NCI-H524 treated with DMSO at 0.1 percent for 48 hours (cell line): ENCODE results near the gene ARHGAP1.

Experiments
- DNase-seq: peaks from one replicate; lab custom pipeline; 2025; lab: John Stamatoyannopoulos, UW

ARHGAP1 gene

GRCh38 chr11:46700241-46701077 is at the start of gene ARHGAP1, which contains the start of gene ZNF408:
Gene ARHGAP1, minus strand, starts transcription at chr11:46700619. Its CDS starts 4,512 bp downstream, at chr11:46696107.
Gene ZNF408, plus strand, starts transcription at chr11:46701031. Its CDS starts 17 bp downstream, at chr11:46701048.
- DNase-seq, result peak; percentile 90

DNA sequence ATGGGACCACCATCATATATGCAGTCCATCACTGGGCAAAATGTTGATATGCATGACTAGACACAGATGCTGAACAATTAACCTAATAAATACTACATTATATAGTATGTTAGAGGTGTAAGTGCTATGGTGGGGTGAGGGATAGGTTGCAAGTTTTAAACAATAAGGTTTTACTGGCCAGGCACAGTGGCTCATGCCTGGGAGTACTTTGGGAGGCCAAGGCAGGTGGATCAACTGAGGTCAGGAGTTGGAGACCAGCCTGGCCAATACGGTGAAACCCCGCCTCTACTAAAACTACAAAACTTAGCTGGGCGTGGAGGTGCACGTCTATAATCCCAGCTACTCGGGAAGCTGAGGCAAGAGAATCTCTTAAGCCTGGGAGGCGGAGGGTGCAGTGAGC is 46.7 kb upstream of the ARHGAP1 start:
- no peak for DNase-seq

DNA sequence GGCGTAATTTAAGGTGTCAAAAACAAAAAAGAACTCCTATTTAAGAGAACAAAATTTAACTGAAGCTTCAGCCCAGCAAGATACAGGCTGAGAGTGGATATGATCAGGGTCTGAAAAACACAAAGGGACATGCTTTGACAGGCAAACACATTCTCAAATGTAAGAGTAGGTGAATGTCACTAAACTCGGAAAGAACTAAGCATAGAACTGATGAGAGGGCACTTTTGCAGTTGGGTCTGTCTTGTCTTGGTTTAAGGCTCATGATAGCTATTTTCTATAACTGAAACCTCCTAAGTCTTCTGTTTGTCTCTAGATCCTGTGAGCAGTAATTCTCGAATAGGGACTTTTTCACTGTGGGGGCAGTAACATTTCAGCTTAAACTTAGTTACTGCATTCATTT is 45.6 kb upstream of the ARHGAP1 start:
- no peak for DNase-seq

DNA sequence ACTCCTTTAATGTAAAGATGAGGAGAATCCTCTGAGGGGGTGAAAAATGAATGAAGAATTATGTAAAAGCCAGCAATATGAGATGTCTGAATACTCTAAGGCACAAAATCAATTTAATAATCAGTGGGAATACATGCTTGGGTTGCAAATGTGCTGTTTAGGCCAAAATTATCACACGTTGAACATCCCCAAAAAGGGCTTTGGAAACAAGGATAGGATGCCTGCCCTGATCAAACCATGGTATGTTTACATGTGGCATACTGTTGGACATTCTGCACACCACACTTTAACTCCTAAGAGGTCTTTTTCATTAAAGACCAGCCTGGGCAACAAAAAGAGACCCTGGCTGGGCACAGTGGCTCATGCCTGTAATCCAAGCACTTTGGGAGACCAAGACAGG is 44.9 kb upstream of the ARHGAP1 start:
- DNase-seq, result no peak

GRCh38 chr11:46743693-46744339 is 43.4 kb upstream of the ARHGAP1 start:
- no peak for DNase-seq

- DNase-seq, result no peak
Observed at GRCh38 chr11:46743043-46743442, 42.6 kb upstream of the ARHGAP1 start.

GRCh38 chr11:46741600-46742484 is 41.4 kb upstream of the ARHGAP1 start:
- DNase-seq, result no peak

DNA sequence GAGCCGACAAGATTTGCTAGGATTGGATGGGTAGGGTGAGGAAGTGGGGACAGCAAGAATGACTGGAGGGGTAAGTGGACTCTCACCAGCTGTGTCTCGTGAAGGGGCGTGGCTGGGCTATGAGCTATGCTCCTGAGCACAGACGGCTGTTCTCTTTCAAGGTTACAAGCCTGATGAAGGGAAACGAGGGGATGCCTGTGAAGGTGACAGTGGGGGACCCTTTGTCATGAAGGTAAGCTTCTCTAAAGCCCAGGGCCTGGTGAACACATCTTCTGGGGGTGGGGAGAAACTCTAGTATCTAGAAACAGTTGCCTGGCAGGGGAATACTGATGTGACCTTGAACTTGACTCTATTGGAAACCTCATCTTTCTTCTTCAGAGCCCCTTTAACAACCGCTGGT is 38.5 kb upstream of the ARHGAP1 start:
- no peak for DNase-seq

DNA sequence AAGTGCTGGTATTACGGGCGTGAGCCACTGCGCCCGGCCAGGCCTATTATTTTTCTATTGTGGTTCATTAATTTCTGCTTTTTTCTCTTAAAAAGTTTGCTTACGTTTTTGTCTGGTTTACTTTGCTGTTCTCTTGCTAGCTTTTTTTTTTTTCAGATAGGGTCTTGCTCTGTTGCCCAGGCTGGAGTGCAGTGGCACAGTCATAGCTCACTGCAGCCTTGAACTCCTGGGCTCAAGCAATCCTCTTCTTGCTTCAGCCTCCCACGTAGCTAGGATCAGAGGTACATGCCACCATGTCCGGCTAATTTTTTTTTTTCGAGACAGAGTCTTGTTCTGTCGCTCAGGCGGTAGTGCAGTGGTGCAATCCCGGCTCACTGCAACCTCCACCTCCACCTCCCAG is 37.3 kb upstream of the ARHGAP1 start:
- DNase-seq, result no peak

- no peak for DNase-seq
Observed at GRCh38 chr11:46736615-46737014, 36.2 kb upstream of the ARHGAP1 start.

DNA sequence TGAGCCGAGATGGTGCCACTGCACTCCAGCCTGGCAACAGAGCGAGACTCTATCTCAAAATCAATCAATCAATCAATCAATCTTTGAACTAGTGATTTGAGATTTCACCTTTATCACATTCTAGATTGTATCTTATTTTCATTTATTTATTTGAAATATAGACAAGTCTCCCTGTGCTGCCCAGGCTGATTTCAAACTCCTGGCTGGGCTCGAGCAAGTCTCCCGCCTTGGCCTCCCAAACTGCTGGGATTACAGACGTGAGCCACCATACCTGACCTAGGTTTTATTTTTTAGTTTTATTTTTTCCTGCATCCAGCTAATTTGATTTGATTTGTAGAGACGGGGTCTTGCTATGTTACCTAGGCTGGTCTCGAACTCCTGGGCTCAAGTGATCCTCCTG is 35.7 kb upstream of the ARHGAP1 start:
- no peak for DNase-seq

GRCh38 chr11:46733234-46733633 is 32.8 kb upstream of the ARHGAP1 start:
- DNase-seq, result no peak

GRCh38 chr11:46731545-46731944 is 31.1 kb upstream of the ARHGAP1 start:
- no peak for DNase-seq

DNA sequence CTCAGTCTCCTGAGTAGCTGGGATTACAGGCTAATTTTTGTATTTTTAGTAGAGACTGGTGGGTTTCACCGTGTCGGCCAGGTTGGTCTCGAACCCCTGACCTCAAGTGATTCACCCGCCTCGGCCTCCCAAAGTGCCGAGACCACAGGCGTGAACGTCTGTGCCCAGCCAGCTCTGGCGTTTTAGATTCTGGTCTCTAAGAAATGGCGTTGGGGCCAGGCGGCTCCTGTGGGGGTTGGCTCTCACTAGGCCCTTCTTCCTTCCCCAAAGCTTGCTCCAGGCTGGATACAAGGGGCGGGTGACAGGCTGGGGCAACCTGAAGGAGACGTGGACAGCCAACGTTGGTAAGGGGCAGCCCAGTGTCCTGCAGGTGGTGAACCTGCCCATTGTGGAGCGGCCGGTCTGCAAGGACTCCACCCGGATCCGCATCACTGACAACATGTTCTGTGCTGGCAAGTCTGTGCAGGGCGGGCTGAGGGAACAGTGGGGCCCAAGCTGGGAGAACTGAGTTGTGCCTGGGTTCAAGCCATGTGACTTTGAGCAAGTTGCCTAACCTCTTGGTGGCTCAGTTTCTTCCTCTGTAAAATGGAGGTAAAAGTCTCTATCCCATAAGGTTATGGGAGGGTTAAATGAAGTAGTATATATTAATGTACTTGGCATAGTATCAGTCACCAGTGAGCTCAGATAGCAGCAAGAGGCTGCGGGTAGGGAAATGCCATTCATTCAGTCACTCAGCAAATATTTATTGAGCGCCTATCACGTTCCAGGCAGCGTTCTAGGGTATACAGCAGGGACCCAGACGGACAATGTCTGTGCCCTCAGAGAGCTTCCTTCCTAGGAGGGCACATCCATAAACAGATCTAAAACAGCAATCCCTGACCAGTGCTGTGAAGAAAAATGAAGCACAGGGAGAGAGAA is 28.9 kb upstream of the ARHGAP1 start:
- DNase-seq, result no peak

DNA sequence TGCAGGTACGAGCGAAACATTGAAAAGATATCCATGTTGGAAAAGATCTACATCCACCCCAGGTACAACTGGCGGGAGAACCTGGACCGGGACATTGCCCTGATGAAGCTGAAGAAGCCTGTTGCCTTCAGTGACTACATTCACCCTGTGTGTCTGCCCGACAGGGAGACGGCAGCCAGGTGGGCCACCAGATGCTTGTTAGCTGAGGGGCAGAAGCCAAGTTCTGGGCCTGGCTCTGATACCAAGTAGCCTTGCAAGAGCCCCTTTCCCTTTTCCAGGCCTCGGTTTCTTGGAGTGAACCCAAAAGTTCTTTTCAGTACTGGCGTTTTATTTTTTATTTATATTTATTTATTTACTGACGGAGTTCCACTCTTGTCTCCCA is 28.2 kb upstream of the ARHGAP1 start:
- DNase-seq, result no peak

DNA sequence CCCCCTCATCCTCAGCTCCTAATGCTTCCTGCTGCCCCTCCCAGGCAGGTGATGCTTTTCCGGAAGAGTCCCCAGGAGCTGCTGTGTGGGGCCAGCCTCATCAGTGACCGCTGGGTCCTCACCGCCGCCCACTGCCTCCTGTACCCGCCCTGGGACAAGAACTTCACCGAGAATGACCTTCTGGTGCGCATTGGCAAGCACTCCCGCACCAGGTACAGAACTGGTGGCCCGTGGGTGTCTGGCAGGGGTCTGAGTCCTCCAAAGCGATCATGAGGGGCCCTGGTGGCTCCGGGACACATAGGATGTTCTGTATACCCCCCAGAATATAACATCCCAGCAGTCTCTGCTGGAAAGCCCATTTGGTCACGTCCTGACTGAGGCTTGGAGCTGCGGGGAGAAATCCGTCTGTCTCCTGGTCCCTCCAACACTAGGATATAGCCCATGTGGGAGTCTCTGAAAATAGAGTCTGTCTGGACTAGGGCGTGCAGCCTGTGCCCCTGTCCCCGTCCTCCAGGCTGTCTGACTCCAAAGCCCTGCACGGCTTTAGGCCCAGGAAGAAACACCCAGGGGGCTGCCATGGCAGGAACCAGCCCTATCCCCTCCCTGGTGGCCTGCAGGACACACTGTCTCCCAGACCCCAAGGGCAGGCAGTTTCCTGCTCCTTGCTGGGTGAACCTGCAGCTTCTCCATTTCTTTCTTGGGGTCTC is 27.7 kb upstream of the ARHGAP1 start:
- no peak for DNase-seq

DNA sequence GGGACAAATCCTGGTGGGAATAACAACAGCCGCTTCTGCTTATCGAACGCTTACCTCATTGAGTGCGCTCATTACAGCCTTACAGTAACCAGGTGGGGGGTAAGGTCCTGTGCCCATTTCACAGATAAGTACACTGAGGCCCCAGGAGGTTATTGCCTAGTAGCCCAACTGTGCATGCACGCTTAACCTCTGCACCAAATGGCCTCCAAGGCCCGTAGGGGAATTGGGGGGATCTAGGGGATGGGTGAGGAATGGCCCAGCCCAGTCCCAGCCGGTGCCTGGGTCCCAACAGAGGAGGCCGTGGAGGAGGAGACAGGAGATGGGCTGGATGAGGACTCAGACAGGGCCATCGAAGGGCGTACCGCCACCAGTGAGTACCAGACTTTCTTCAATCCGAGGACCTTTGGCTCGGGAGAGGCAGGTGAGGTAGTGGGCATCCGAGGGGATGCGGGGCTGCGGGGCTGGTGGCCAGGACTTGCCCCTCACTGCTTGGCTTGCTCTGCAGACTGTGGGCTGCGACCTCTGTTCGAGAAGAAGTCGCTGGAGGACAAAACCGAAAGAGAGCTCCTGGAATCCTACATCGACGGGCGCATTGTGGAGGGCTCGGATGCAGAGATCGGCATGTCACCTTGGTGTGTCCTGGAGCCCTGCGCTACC is 25.9 kb upstream of the ARHGAP1 start:
- no peak for DNase-seq

DNA sequence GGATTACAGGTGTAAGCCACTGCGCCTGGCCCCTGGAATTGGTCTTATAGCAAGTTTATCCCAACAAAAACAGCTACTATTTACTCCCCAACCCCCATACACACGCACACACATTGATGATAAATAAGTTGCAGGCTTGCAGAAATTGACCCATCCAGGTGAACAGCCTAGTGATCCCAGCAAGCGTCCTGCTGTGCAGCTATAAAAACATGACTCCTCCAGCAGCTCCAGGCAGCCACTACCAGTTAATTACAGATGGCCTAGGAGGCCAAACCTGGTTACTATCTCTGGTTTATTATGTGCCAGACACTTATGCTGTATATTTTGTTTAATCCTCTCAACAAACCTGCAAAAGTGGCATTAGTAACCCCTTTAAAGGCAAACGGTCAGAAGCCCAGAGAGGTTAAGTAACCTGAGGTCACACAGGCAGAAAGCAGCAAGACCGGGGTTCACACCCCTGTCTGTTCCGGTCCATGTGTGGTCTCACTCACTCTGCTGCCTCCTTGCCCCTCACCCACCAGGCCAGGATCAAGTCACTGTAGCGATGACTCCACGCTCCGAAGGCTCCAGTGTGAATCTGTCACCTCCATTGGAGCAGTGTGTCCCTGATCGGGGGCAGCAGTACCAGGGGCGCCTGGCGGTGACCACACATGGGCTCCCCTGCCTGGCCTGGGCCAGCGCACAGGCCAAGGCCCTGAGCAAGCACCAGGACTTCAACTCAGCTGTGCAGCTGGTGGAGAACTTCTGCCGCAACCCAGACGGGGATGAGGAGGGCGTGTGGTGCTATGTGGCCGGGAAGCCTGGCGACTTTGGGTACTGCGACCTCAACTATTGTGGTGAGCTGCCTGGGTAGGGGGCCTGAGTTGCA is 25.2 kb upstream of the ARHGAP1 start:
- no peak for DNase-seq

GRCh38 chr11:46724088-46724487 is 23.7 kb upstream of the ARHGAP1 start:
- DNase-seq, result no peak
